ENCODE measurements around the gene CUL4A. TPM values are rescaled to one million over a fixed set of nuclear protein-coding genes. Genes with fewer than 3 reads are reported as not detected.

CUL4A gene
- total RNA-seq, 6 donors from 2014 or later, result 54.4 to 346 (median 129) TPM

- ATAC-seq (ENCODE audit: low FRiP score in 2 of 2), result no peak
- peak overlapping the region; percentile 82 to 97 (median 90) for H3K4me3 ChIP-seq
- 41 to 46% methylated on average over 3 of the region's 3 CpGs for WGBS, 2 donors
- no peaks in the 10 kb centered on the region for H3K9me3 ChIP-seq
- no peaks in the 10 kb centered on the region for H3K27me3 ChIP-seq
- TF ChIP-seq POLR2A (IDR thresholded peaks at IDR 0.05) (no peak), POLR2AphosphoS5 (IDR thresholded peaks at IDR 0.05) (no peak), EP300 (IDR thresholded peaks at IDR 0.05) (no peak), CTCF (IDR thresholded peaks at IDR 0.05) (no peak)
- H3K4me1 ChIP-seq, result peaks cover 22 to 59% (median 31%) of the 10 kb centered on the region in 4 donors
- DNase-seq, result no peak
- peaks cover 0 to 11% (median 4%) of the 10 kb centered on the region in 4 donors for H3K36me3 ChIP-seq
- H3K27ac ChIP-seq, result peak overlapping the region in 3 of 4 donors; percentile 97 to 99 (median 98)
These were observed 2.0 kb upstream of the CUL4A start for GRCh38 chr13:113207460-113207859.

GRCh38 chr13:113207890-113208420, 1.5 kb upstream of the CUL4A start:
- H3K4me3 ChIP-seq, result peak overlapping the region; percentile 82 to 97 (median 90)
- peaks cover 0 to 11% (median 4%) of the 10 kb centered on the region in 4 donors for H3K36me3 ChIP-seq
- DNase-seq, result peak in 1 of 2 donors; percentile 40
- peaks cover 22 to 58% (median 33%) of the 10 kb centered on the region in 4 donors for H3K4me1 ChIP-seq
- WGBS, 2 donors, result 0 to 1% methylated on average over 15 to 27 of the region's 44 CpGs
- no peaks in the 10 kb centered on the region for H3K27me3 ChIP-seq
- TF ChIP-seq CTCF (IDR thresholded peaks at IDR 0.05) (peak in 1 of 6 experiments; percentile 15), EP300 (IDR thresholded peaks at IDR 0.05) (no peak)
- peak; percentile 44 to 62 for ATAC-seq (ENCODE audit: low FRiP score in 2 of 2)
- peak overlapping the region; percentile 96 to 99 (median 98) for H3K27ac ChIP-seq
- H3K9me3 ChIP-seq, result no peaks in the 10 kb centered on the region

GRCh38 chr13:113208421-113209335, 735 bp upstream of the CUL4A start, which contains the start of gene PCID2:
Gene PCID2 (minus strand): TSS chr13:113208669. CDS start chr13:113208634, 35 bp downstream.
- ATAC-seq (ENCODE audit: low FRiP score in 2 of 2), result peak; percentile 95 to 97
- Histone ChIP-seq H3K4me1 (peaks cover 22 to 56% (median 33%) of the 10 kb centered on the region in 4 donors), H3K4me3 (peak within 1 kb of the TSS; percentile 82 to 97 (median 90)), H3K27ac (peak within 1 kb of the TSS; percentile 96 to 99 (median 98)), H3K36me3 (peaks cover 0 to 9% (median 4%) of the 10 kb centered on the region in 4 donors), H3K9me3 (no peaks in the 10 kb centered on the region), H3K27me3 (no peaks in the 10 kb centered on the region)
- WGBS, 2 donors, result 0 to 1% methylated on average over 10 to 56 of the region's 103 CpGs
- TF ChIP-seq POLR2A (IDR thresholded peaks at IDR 0.05) (peak; percentile 71 to 87 (median 80)), CTCF (IDR thresholded peaks at IDR 0.05) (peak in 2 of 6 experiments; percentile 11 to 13), EP300 (IDR thresholded peaks at IDR 0.05) (peak in 1 of 4 donors; percentile 80), POLR2AphosphoS5 (IDR thresholded peaks at IDR 0.05) (peak; percentile 92 to 94)
- DNase-seq, result peak; percentile 90 to 98

- TF ChIP-seq POLR2A (IDR thresholded peaks at IDR 0.05) (peak in 2 of 4 donors; percentile 33 to 55), POLR2AphosphoS5 (IDR thresholded peaks at IDR 0.05) (peak in 1 of 2 donors; percentile 16), EP300 (IDR thresholded peaks at IDR 0.05) (no peak), CTCF (IDR thresholded peaks at IDR 0.05) (peak in 3 of 6 experiments; percentile 16 to 47 (median 21))
- H3K4me1 ChIP-seq, result peaks cover 24 to 60% (median 37%) of the 10 kb centered on the region in 4 donors
- WGBS, 2 donors, result 0 to 1% methylated on average over 19 to 34 of the region's 67 CpGs
- DNase-seq (peak; percentile 75 to 93), ATAC-seq (ENCODE audit: low FRiP score in 2 of 2) (peak; percentile 34 to 64)
- peak overlapping the region; percentile 50 to 97 (median 88) for H3K4me3 ChIP-seq
- peak overlapping the region; percentile 96 to 99 (median 98) for H3K27ac ChIP-seq
- H3K36me3 ChIP-seq, result peaks cover 0 to 4% (median 2%) of the 10 kb centered on the region in 4 donors
- no peaks in the 10 kb centered on the region for H3K9me3 ChIP-seq
- H3K27me3 ChIP-seq, result no peaks in the 10 kb centered on the region
These were observed 477 bp downstream of the CUL4A start for GRCh38 chr13:113209759-113210421.

All from upper lobe of left lung (tissue), 6 donors.